GM04504 (cell line): ENCODE results near the gene GPC6.
A peak's percentile ranks its signal among the peaks of the same experiment; 100 is the strongest.

ENCODE experiments used
- DNase-seq: peaks from one replicate; pipeline ENCODE4 v3.0.0-alpha.2; 2012; ENCODE audit warnings: low read depth

GPC6 gene

GRCh38 chr13:94056362-94056990 lies 829.9 kb downstream of the GPC6 start:
- no peak for DNase-seq

- no peak for DNase-seq
These were observed 831.1 kb downstream of the GPC6 start for GRCh38 chr13:94057618-94058186.

- DNase-seq: no peak
These were observed 832.3 kb downstream of the GPC6 start for GRCh38 chr13:94058821-94059360.

- DNase-seq: peak; percentile 65
These were observed 834.7 kb downstream of the GPC6 start for GRCh38 chr13:94061301-94061700.

- DNase-seq: peak; percentile 38
These were observed 836.5 kb downstream of the GPC6 start for GRCh38 chr13:94063096-94063495.

- no peak for DNase-seq
These were observed 837.2 kb downstream of the GPC6 start for GRCh38 chr13:94063848-94064247.

GRCh38 chr13:94065741-94066140 lies 839.1 kb downstream of the GPC6 start:
- no peak for DNase-seq

- peak; percentile 76 for DNase-seq
These were observed 846.6 kb downstream of the GPC6 start for GRCh38 chr13:94073007-94073744.

GRCh38 chr13:94079876-94080275 lies 853.3 kb downstream of the GPC6 start:
- peak; percentile 48 for DNase-seq

GRCh38 chr13:94080527-94080926 lies 853.9 kb downstream of the GPC6 start:
- no peak for DNase-seq

GRCh38 chr13:94087100-94087499 lies 860.5 kb downstream of the GPC6 start:
- no peak for DNase-seq

- DNase-seq: no peak
These were observed 862.1 kb downstream of the GPC6 start for GRCh38 chr13:94088742-94089141.

GRCh38 chr13:94090773-94091480 lies 864.3 kb downstream of the GPC6 start:
- no peak for DNase-seq

GRCh38 chr13:94093652-94094315 lies 867.2 kb downstream of the GPC6 start:
- DNase-seq: peak; percentile 35

GRCh38 chr13:94109715-94110374 lies 883.2 kb downstream of the GPC6 start:
- no peak for DNase-seq

GRCh38 chr13:94112227-94112626 lies 885.6 kb downstream of the GPC6 start:
- DNase-seq: peak; percentile 89

- no peak for DNase-seq
These were observed 886.1 kb downstream of the GPC6 start for GRCh38 chr13:94112731-94113130.

- no peak for DNase-seq
These were observed 886.6 kb downstream of the GPC6 start for GRCh38 chr13:94113245-94113644.

GRCh38 chr13:94114166-94114565 lies 887.6 kb downstream of the GPC6 start:
- DNase-seq: no peak

GRCh38 chr13:94115054-94115453 lies 888.4 kb downstream of the GPC6 start:
- no peak for DNase-seq

- no peak for DNase-seq
These were observed 892.8 kb downstream of the GPC6 start for GRCh38 chr13:94119360-94119936.
